ENCODE measurements around the gene GJC1.

GRCh38 chr17:44759086-44759915, 70.8 kb downstream of the GJC1 start:
- TF ChIP-seq, protein P1, sequence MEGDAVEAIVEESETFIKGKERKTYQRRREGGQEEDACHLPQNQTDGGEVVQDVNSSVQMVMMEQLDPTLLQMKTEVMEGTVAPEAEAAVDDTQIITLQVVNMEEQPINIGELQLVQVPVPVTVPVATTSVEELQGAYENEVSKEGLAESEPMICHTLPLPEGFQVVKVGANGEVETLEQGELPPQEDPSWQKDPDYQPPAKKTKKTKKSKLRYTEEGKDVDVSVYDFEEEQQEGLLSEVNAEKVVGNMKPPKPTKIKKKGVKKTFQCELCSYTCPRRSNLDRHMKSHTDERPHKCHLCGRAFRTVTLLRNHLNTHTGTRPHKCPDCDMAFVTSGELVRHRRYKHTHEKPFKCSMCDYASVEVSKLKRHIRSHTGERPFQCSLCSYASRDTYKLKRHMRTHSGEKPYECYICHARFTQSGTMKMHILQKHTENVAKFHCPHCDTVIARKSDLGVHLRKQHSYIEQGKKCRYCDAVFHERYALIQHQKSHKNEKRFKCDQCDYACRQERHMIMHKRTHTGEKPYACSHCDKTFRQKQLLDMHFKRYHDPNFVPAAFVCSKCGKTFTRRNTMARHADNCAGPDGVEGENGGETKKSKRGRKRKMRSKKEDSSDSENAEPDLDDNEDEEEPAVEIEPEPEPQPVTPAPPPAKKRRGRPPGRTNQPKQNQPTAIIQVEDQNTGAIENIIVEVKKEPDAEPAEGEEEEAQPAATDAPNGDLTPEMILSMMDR (IDR thresholded peaks at IDR 0.05), result no peak; the same call in 1 of the 2 replicates
- TF ChIP-seq POLR2AphosphoS5 (IDR thresholded peaks at IDR 0.05; ENCODE audit: low read depth, low read length) (no peak), SIN3A (IDR thresholded peaks at IDR 0.05; ENCODE audit: borderline replicate concordance, insufficient read depth, low read depth, low read length) (no peak), TCF7L2 (IDR thresholded peaks at IDR 0.05; ENCODE audit: low read depth, low read length) (no peak)
- TF ChIP-seq, protein P2, sequence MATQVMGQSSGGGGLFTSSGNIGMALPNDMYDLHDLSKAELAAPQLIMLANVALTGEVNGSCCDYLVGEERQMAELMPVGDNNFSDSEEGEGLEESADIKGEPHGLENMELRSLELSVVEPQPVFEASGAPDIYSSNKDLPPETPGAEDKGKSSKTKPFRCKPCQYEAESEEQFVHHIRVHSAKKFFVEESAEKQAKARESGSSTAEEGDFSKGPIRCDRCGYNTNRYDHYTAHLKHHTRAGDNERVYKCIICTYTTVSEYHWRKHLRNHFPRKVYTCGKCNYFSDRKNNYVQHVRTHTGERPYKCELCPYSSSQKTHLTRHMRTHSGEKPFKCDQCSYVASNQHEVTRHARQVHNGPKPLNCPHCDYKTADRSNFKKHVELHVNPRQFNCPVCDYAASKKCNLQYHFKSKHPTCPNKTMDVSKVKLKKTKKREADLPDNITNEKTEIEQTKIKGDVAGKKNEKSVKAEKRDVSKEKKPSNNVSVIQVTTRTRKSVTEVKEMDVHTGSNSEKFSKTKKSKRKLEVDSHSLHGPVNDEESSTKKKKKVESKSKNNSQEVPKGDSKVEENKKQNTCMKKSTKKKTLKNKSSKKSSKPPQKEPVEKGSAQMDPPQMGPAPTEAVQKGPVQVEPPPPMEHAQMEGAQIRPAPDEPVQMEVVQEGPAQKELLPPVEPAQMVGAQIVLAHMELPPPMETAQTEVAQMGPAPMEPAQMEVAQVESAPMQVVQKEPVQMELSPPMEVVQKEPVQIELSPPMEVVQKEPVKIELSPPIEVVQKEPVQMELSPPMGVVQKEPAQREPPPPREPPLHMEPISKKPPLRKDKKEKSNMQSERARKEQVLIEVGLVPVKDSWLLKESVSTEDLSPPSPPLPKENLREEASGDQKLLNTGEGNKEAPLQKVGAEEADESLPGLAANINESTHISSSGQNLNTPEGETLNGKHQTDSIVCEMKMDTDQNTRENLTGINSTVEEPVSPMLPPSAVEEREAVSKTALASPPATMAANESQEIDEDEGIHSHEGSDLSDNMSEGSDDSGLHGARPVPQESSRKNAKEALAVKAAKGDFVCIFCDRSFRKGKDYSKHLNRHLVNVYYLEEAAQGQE (IDR thresholded peaks at IDR 0.05; ENCODE audit: insufficient read depth in 1 of 2, low read depth in 2 of 2, low read length in 1 of 2), result no peak

All from Panc1 (cell line).